ENCODE results near the gene MUC22.
A peak's percentile ranks its signal among the peaks of the same experiment; 100 is the strongest.
"Not testable (repeated sequence)": the region's sequence is repeated elsewhere in the genome, so short reads cannot be mapped to it uniquely, and the experiment has no call there.

Gene MUC22

GRCh38 chr6:31042806-31043205 is 32.5 kb downstream of the MUC22 start:
- Histone ChIP-seq H4K20me1 (no peaks in the 10 kb centered on the region; a peak in 1 of 22 replicates), H3K9ac (peak overlapping the region in 4 of 11 experiments; percentile 1 to 45 (median 14); a peak in 3 of 22 replicates), H3K9me3 (replicated peaks in 1 of 11) (no peaks in the 10 kb centered on the region), H3K4me3 (peak overlapping the region in 2 of 10 experiments; percentile 2 to 3; a peak in 2 of 20 replicates), H3K4me2 (peak overlapping the region; percentile 10 to 79 (median 51)), H3K27me3 (no peaks in the 10 kb centered on the region), H3K36me3 (no peaks in the 10 kb centered on the region), H3K27ac (peak overlapping the region in 5 of 11 experiments; percentile 11 to 44 (median 25); a peak in 6 of 22 replicates), H3K4me1 (peaks cover 0 to 23% (median 13%) of the 10 kb centered on the region in 10 experiments; a peak in 18 of 20 replicates)
- no peak for TF ChIP-seq Cebpa-rat (IDR thresholded peaks at IDR 0.05)

GRCh38 chr6:31048099-31048498 is 37.8 kb downstream of the MUC22 start:
- Histone ChIP-seq H3K27me3 (no peaks in the 10 kb centered on the region), H3K4me2 (peak overlapping the region in 3 of 11 experiments; percentile 6 to 30 (median 10); a peak in 1 of 22 replicates), H3K9me3 (replicated peaks in 1 of 11) (peaks cover 6 to 30% (median 21%) of the 10 kb centered on the region in 11 experiments; a peak in 21 of 22 replicates), H4K20me1 (no peaks in the 10 kb centered on the region), H3K9ac (no peak overlapping the region), H3K4me1 (peaks cover 4 to 20% (median 8%) of the 10 kb centered on the region in 10 experiments), H3K27ac (no peak overlapping the region), H3K4me3 (no peak overlapping the region), H3K36me3 (no peaks in the 10 kb centered on the region)
- no peak for TF ChIP-seq Cebpa-rat (IDR thresholded peaks at IDR 0.05)

- H3K4me3 ChIP-seq, result no peak overlapping the region
- peaks cover 20 to 44% (median 35%) of the 10 kb centered on the region in 11 experiments for H3K9me3 ChIP-seq (replicated peaks in 1 of 11)
- no peak overlapping the region for H3K9ac ChIP-seq
- H3K4me1 ChIP-seq, result peaks cover 14 to 24% (median 17%) of the 10 kb centered on the region in 10 experiments
- H3K4me2 ChIP-seq, result no peak overlapping the region
- no peaks in the 10 kb centered on the region for H3K27me3 ChIP-seq
- no peak overlapping the region for H3K27ac ChIP-seq
- no peak for TF ChIP-seq Cebpa-rat (IDR thresholded peaks at IDR 0.05)
- H3K36me3 ChIP-seq, result no peaks in the 10 kb centered on the region
- no peaks in the 10 kb centered on the region for H4K20me1 ChIP-seq
Measured at GRCh38 chr6:31049518-31049917, 39.2 kb downstream of the MUC22 start.

GRCh38 chr6:31053187-31053586 is 42.9 kb downstream of the MUC22 start:
- H3K9me3 ChIP-seq (replicated peaks in 1 of 11), result peaks cover 27 to 60% (median 42%) of the 10 kb centered on the region in 11 experiments
- peak overlapping the region in 8 of 11 experiments; percentile 2 to 65 (median 45); a peak in 12 of 22 replicates for H3K27ac ChIP-seq
- peaks cover 14 to 26% (median 17%) of the 10 kb centered on the region in 10 experiments for H3K4me1 ChIP-seq
- H3K27me3 ChIP-seq, H4K20me1 ChIP-seq: not testable (repeated sequence)
- peak overlapping the region; percentile 59 to 80 (median 72) for H3K4me2 ChIP-seq
- peaks cover 0 to 30% (median 3%) of the 10 kb centered on the region in 11 experiments; a peak in 7 of 22 replicates for H3K36me3 ChIP-seq
- H3K9ac ChIP-seq, result peak overlapping the region in 7 of 11 experiments; percentile 15 to 68 (median 46); a peak in 9 of 22 replicates
- peak overlapping the region; percentile 30 to 62 (median 47) for H3K4me3 ChIP-seq

- peaks cover 27 to 60% (median 42%) of the 10 kb centered on the region in 11 experiments for H3K9me3 ChIP-seq (replicated peaks in 1 of 11)
- no peaks in the 10 kb centered on the region for H3K27me3 ChIP-seq
- H3K4me2 ChIP-seq, result peak overlapping the region; percentile 59 to 80 (median 72)
- no peak for TF ChIP-seq Cebpa-rat (IDR thresholded peaks at IDR 0.05)
- H3K27ac ChIP-seq, result peak overlapping the region in 8 of 11 experiments; percentile 2 to 65 (median 45); a peak in 12 of 22 replicates
- peaks cover 0 to 32% (median 3%) of the 10 kb centered on the region in 11 experiments; a peak in 7 of 22 replicates for H3K36me3 ChIP-seq
- peak overlapping the region in 7 of 11 experiments; percentile 15 to 68 (median 46); a peak in 10 of 22 replicates for H3K9ac ChIP-seq
- H3K4me3 ChIP-seq, result peak overlapping the region; percentile 30 to 62 (median 47)
- peaks cover 14 to 25% (median 16%) of the 10 kb centered on the region in 10 experiments; a peak in 18 of 20 replicates for H3K4me1 ChIP-seq
- H4K20me1 ChIP-seq, result no peaks in the 10 kb centered on the region
Measured at GRCh38 chr6:31053873-31054272, 43.6 kb downstream of the MUC22 start.

GRCh38 chr6:31055441-31055840 is 45.2 kb downstream of the MUC22 start:
- Histone ChIP-seq H3K4me3 (no peak overlapping the region), H3K9me3 (replicated peaks in 1 of 11) (peaks cover 27 to 54% (median 41%) of the 10 kb centered on the region in 11 experiments), H3K9ac (no peak overlapping the region), H3K27ac (no peak overlapping the region), H3K4me2 (no peak overlapping the region), H3K36me3 (peaks cover 0 to 47% (median 8%) of the 10 kb centered on the region in 11 experiments; a peak in 10 of 22 replicates), H3K4me1 (peaks cover 14 to 25% (median 16%) of the 10 kb centered on the region in 10 experiments; a peak in 18 of 20 replicates), H3K27me3 (no peaks in the 10 kb centered on the region), H4K20me1 (no peaks in the 10 kb centered on the region)
- no peak for TF ChIP-seq Cebpa-rat (IDR thresholded peaks at IDR 0.05)

GRCh38 chr6:31057426-31058003 is 47.2 kb downstream of the MUC22 start:
- Histone ChIP-seq H3K4me3 (no peak overlapping the region), H3K9me3 (replicated peaks in 1 of 11) (peaks cover 18 to 36% (median 27%) of the 10 kb centered on the region in 11 experiments), H3K4me2 (0 out of 22 replicates have a peak overlapping the region, but pooled peaks of 1 of the 11 experiments have one; percentile 1), H4K20me1 (no peaks in the 10 kb centered on the region), H3K4me1 (peaks cover 14 to 25% (median 16%) of the 10 kb centered on the region in 10 experiments; a peak in 18 of 20 replicates), H3K36me3 (peaks cover 0 to 53% (median 9%) of the 10 kb centered on the region in 11 experiments; a peak in 10 of 22 replicates), H3K27me3 (no peaks in the 10 kb centered on the region), H3K9ac (no peak overlapping the region), H3K27ac (no peak overlapping the region)
- TF ChIP-seq Cebpa-rat (IDR thresholded peaks at IDR 0.05), result no peak

GRCh38 chr6:31058128-31058894 is 48.0 kb downstream of the MUC22 start:
- Histone ChIP-seq H3K27me3 (no peaks in the 10 kb centered on the region), H3K4me1 (peaks cover 10 to 20% (median 13%) of the 10 kb centered on the region in 10 experiments; a peak in 17 of 20 replicates), H3K4me3 (no peak overlapping the region), H3K36me3 (peaks cover 0 to 53% (median 9%) of the 10 kb centered on the region in 11 experiments; a peak in 10 of 22 replicates), H4K20me1 (no peaks in the 10 kb centered on the region), H3K9me3 (replicated peaks in 1 of 11) (peaks cover 12 to 28% (median 19%) of the 10 kb centered on the region in 11 experiments; a peak in 21 of 22 replicates), H3K4me2 (0 out of 22 replicates have a peak overlapping the region, but pooled peaks of 2 of the 11 experiments have one; percentile 1 to 5), H3K27ac (no peak overlapping the region), H3K9ac (no peak overlapping the region)
- no peak for TF ChIP-seq Cebpa-rat (IDR thresholded peaks at IDR 0.05)
